ENCODE data around the gene PCNX4.

The PCNX4 gene

GRCh38 chr14:60164712-60165546 lies 73.2 kb downstream of the PCNX4 start, which contains the start of gene DHRS7:
Gene DHRS7, minus strand, starts transcription at chr14:60165398. Its CDS starts 89 bp downstream, at chr14:60165309.
- peak; percentile 78 for TF ChIP-seq CTCF (IDR thresholded peaks at IDR 0.05; ENCODE audit: borderline replicate concordance, control extremely low read depth, extremely low read depth, insufficient read depth, missing control alignments)
- in situ Hi-C loops (cut with MboI; ENCODE audit: low sequenced_read_pairs, unreplicated experiment): no loop called here

GRCh38 chr14:60165547-60165876 lies 73.8 kb downstream of the PCNX4 start:
- in situ Hi-C loops (cut with MboI; ENCODE audit: low sequenced_read_pairs, unreplicated experiment): no loop called here
- TF ChIP-seq CTCF (IDR thresholded peaks at IDR 0.05; ENCODE audit: borderline replicate concordance, control extremely low read depth, extremely low read depth, insufficient read depth, missing control alignments): no peak
- DNase-seq (ENCODE audit: low spot score): peak; percentile 21

More at GRCh38 chr14:60164712-60165546, 73.2 kb downstream of the PCNX4 start, which contains the start of gene DHRS7:
- peak; percentile 90 for DNase-seq (ENCODE audit: low spot score)

GRCh38 chr14:60166142-60166541 lies 74.4 kb downstream of the PCNX4 start:
- no peak for TF ChIP-seq CTCF (IDR thresholded peaks at IDR 0.05; ENCODE audit: borderline replicate concordance, control extremely low read depth, extremely low read depth, insufficient read depth, missing control alignments)
- in situ Hi-C loops (cut with MboI; ENCODE audit: low sequenced_read_pairs, unreplicated experiment): no loop called here
- peak; percentile 7 for DNase-seq (ENCODE audit: low spot score)

GRCh38 chr14:60169722-60170121 lies 78.0 kb downstream of the PCNX4 start:
- DNase-seq (ENCODE audit: low spot score): no peak
- in situ Hi-C loops (cut with MboI; ENCODE audit: low sequenced_read_pairs, unreplicated experiment): no loop called here
- TF ChIP-seq CTCF (IDR thresholded peaks at IDR 0.05; ENCODE audit: borderline replicate concordance, control extremely low read depth, extremely low read depth, insufficient read depth, missing control alignments): no peak

- in situ Hi-C loops (cut with MboI; ENCODE audit: low sequenced_read_pairs, unreplicated experiment): no loop called here
- DNase-seq (ENCODE audit: low spot score): no peak
- no peak for TF ChIP-seq CTCF (IDR thresholded peaks at IDR 0.05; ENCODE audit: borderline replicate concordance, control extremely low read depth, extremely low read depth, insufficient read depth, missing control alignments)
Observed at GRCh38 chr14:60170948-60171347, 79.2 kb downstream of the PCNX4 start.

- in situ Hi-C loops (cut with MboI; ENCODE audit: low sequenced_read_pairs, unreplicated experiment): no loop called here
- TF ChIP-seq CTCF (IDR thresholded peaks at IDR 0.05; ENCODE audit: borderline replicate concordance, control extremely low read depth, extremely low read depth, insufficient read depth, missing control alignments): no peak
- DNase-seq (ENCODE audit: low spot score): no peak
Observed at GRCh38 chr14:60171690-60172089, 80.0 kb downstream of the PCNX4 start.
